Naive thymus-derived CD4-positive, alpha-beta T cell (primary cell): ENCODE measurements around the gene DNM3. TPM values are rescaled to one million over a fixed set of nuclear protein-coding genes. Genes with fewer than 3 reads are reported as not detected.
A peak's percentile ranks its signal among the peaks of the same experiment; 100 is the strongest.

Source experiments
- ATAC-seq: fragments of 150-1000 bp; cut with Tn5 transposase; 2 replicates; pipeline ENCODE4 v1.10.0; 2021; ENCODE audit warnings: mild to moderate bottlenecking, moderate library complexity
- CTCF ChIA-PET: fragments of 350-600 bp; sonication (Branson Sonifier 250); formaldehyde crosslinking; loops from one replicate; lab custom pipeline; 2021; ENCODE audit warnings: antibody characterized with exemption; lab: Charles Lee
- POLR2A ChIA-PET: fragments of 350-600 bp; sonication (Branson Sonifier 250); formaldehyde crosslinking; loops from one replicate; lab custom pipeline; 2021; ENCODE audit warnings: antibody characterized with exemption, inconsistent platforms; lab: Charles Lee
- DNase-seq, 9 donors: peaks; one replicate each; pipeline versions ENCODE4 v3.0.0 to v3.0.0-alpha.2; 2020 to 2022; ENCODE audit warnings: mixed read lengths in 1 of 9
- H3K27ac ChIP-seq: one replicate; pipeline ENCODE4 v1.7.0; 2013; ENCODE audit warnings: mild to moderate bottlenecking, low read depth, low read length, moderate library complexity
- H3K27me3 ChIP-seq, 2 donors: one replicate each; pipeline ENCODE4 v1.7.0; 2013; ENCODE audit warnings: low read length in 2 of 2, mild to moderate bottlenecking in 2 of 2, moderate library complexity in 2 of 2; ENCODE audit not compliant: control insufficient read depth in 2 of 2, insufficient read depth in 2 of 2
- H3K36me3 ChIP-seq, 3 experiments: 1 replicate in 2 of 3; 2 replicates in 1 of 3; pipeline ENCODE4 v1.7.0; 2013; ENCODE audit warnings: low read length in 3 of 3, mild to moderate bottlenecking in 3 of 3, moderate library complexity in 1 of 3; ENCODE audit not compliant: insufficient read depth in 3 of 3, control insufficient read depth in 2 of 3
- H3K4me1 ChIP-seq, 2 donors: one replicate each; pipeline ENCODE4 v1.7.0; 2013; ENCODE audit warnings: low read length in 2 of 2, mild to moderate bottlenecking in 2 of 2, moderate library complexity in 1 of 2; ENCODE audit not compliant: control insufficient read depth in 2 of 2, insufficient read depth in 2 of 2
- H3K4me3 ChIP-seq: 2 replicates; pipeline ENCODE4 v1.7.0; 2013; ENCODE audit warnings: mild to moderate bottlenecking, low read length
- H3K9me3 ChIP-seq, 3 experiments: 1 replicate in 2 of 3; 2 replicates in 1 of 3; pipeline ENCODE4 v1.7.0; 2013; ENCODE audit warnings: low read length in 3 of 3; ENCODE audit not compliant: control insufficient read depth in 2 of 3
- H3K27ac Mint-ChIP-seq, 9 donors: one replicate each; pipeline ENCODE4 v1.8.0; 2020 to 2022; ENCODE audit warnings: mixed read lengths in 9 of 9, mild to moderate bottlenecking in 8 of 9, moderate library complexity in 5 of 9, inconsistent platforms in 2 of 9
- H3K27me3 Mint-ChIP-seq, 5 donors: one replicate each; pipeline ENCODE4 v1.8.0; 2021 to 2022; ENCODE audit warnings: mixed read lengths in 5 of 5, mild to moderate bottlenecking in 1 of 5
- H3K36me3 Mint-ChIP-seq, 5 donors: one replicate each; pipeline ENCODE4 v1.8.0; 2020 to 2022; ENCODE audit warnings: mixed read lengths in 5 of 5, mild to moderate bottlenecking in 3 of 5, inconsistent platforms in 1 of 5
- H3K4me1 Mint-ChIP-seq, 7 donors: one replicate each; pipeline ENCODE4 v1.8.0; 2020 to 2022; ENCODE audit warnings: mixed read lengths in 7 of 7, mild to moderate bottlenecking in 3 of 7, inconsistent platforms in 1 of 7
- H3K4me3 Mint-ChIP-seq, 10 donors: one replicate each; pipeline ENCODE4 v1.8.0; 2020 to 2022; ENCODE audit warnings: mild to moderate bottlenecking in 10 of 10, mixed read lengths in 10 of 10, moderate library complexity in 6 of 10, inconsistent platforms in 2 of 10
- H3K9me3 Mint-ChIP-seq, 11 donors: one replicate each; pipeline ENCODE4 v1.8.0; 2020 to 2022; ENCODE audit warnings: mixed read lengths in 11 of 11, mild to moderate bottlenecking in 4 of 11, inconsistent platforms in 1 of 11, moderate library complexity in 1 of 11
- intact Hi-C, 2 donors: fragments of 100-400 bp; cut with micrococcal nuclease; formaldehyde crosslinking; loops; one replicate each; pipeline ENCODE4 v1.15.1; 2023
- polyA plus RNA-seq, 2 donors: library from polyadenylated mRNA; unstranded; fragments of 300-500 nt; fragmentation: Illumina TruSeq; gene quantifications; one replicate each; pipeline ENCODE4 v1.2.3, GENCODE V29; 2021
- total RNA-seq, 6 experiments: library from RNA in 5 of 6; stranded (reverse) in 5 of 6; gene quantifications; 1 replicate in 5 of 6; 2 replicates in 1 of 6; pipeline ENCODE4 v1.2.3 and lab custom pipeline; 2021 to 2026

Gene DNM3
- total and polyA plus RNA-seq, 7 experiments from 2014 or later, result 1.2 to 2.5 (median 2.0) TPM

- ChIA-PET POLR2A (no interaction called here), CTCF (no interaction called here)
- H3K9me3 Mint-ChIP-seq, result peaks cover 0 to 16% (median 0%) of the 10 kb centered on the region in 11 donors
- DNase-seq (no peak), ATAC-seq (no peak)
- intact Hi-C loops, result no loop called here
- Histone ChIP-seq H3K4me1 (no peaks in the 10 kb centered on the region), H3K27me3 (no peaks in the 10 kb centered on the region), H3K9me3 (no peaks in the 10 kb centered on the region), H3K36me3 (no peaks in the 10 kb centered on the region), H3K27ac (no peak overlapping the region), H3K4me3 (no peak overlapping the region)
- no peaks in the 10 kb centered on the region for H3K27me3 Mint-ChIP-seq
- no peak overlapping the region for H3K4me3 Mint-ChIP-seq
- peaks cover 0 to 22% (median 0%) of the 10 kb centered on the region in 5 donors for H3K36me3 Mint-ChIP-seq
- peaks cover 2 to 22% (median 18%) of the 10 kb centered on the region in 7 donors for H3K4me1 Mint-ChIP-seq
- H3K27ac Mint-ChIP-seq, result no peak overlapping the region
Measured at GRCh38 chr1:172252958-172253357, 411.7 kb downstream of the DNM3 start.

GRCh38 chr1:172254521-172255222, 413.4 kb downstream of the DNM3 start:
- Histone ChIP-seq H3K9me3 (no peaks in the 10 kb centered on the region), H3K27ac (no peak overlapping the region), H3K4me3 (no peak overlapping the region), H3K27me3 (no peaks in the 10 kb centered on the region), H3K4me1 (no peaks in the 10 kb centered on the region), H3K36me3 (no peaks in the 10 kb centered on the region)
- ATAC-seq (no peak), DNase-seq (no peak)
- POLR2A ChIA-PET, result no interaction called here
- intact Hi-C loops, result loop anchor here in 1 of 2 donors (2.0 to 5.0 kb wide), 2 partner anchors 14 to 107 kb away; no protein-coding TSS in a partner anchor
- Mint-ChIP-seq H3K9me3 (peaks cover 0 to 20% (median 6%) of the 10 kb centered on the region in 11 donors), H3K27ac (peak overlapping the region in 4 of 9 donors; percentile 13 to 73 (median 24)), H3K27me3 (no peaks in the 10 kb centered on the region), H3K4me3 (peak overlapping the region in 1 of 10 donors; percentile 30), H3K36me3 (peaks cover 0 to 28% (median 2%) of the 10 kb centered on the region in 5 donors), H3K4me1 (peaks cover 2 to 22% (median 18%) of the 10 kb centered on the region in 7 donors)
- CTCF ChIA-PET, result no interaction called here

DNA sequence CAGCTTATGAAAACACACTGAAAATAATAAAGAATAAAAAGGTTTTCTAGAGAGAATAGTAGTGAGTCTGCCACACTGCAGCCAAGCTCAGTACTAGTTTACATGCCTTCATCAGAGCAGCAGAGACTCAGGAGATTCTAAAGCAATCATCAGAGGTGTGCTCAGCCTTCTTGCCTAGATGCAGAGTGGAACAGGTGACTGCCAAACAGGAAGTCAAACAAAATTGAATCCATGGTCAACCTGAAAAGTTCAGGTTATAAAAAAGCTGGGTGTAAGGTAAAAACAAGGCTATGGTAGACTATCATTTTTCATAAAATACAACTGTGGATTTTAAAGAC, 413.9 kb downstream of the DNM3 start:
- Mint-ChIP-seq H3K9me3 (peaks cover 0 to 25% (median 11%) of the 10 kb centered on the region in 11 donors), H3K27ac (peak overlapping the region in 2 of 9 donors; percentile 13 to 73), H3K4me3 (peak overlapping the region in 1 of 10 donors; percentile 30), H3K4me1 (peaks cover 2 to 22% (median 18%) of the 10 kb centered on the region in 7 donors), H3K27me3 (no peaks in the 10 kb centered on the region), H3K36me3 (peaks cover 0 to 33% (median 7%) of the 10 kb centered on the region in 5 donors)
- DNase-seq (peak in 1 of 9 donors; percentile 6), ATAC-seq (no peak)
- Histone ChIP-seq H3K4me1 (no peaks in the 10 kb centered on the region), H3K36me3 (no peaks in the 10 kb centered on the region), H3K27me3 (no peaks in the 10 kb centered on the region), H3K9me3 (no peaks in the 10 kb centered on the region), H3K4me3 (no peak overlapping the region), H3K27ac (no peak overlapping the region)
- ChIA-PET POLR2A (no interaction called here), CTCF (no interaction called here)
- intact Hi-C loops, result loop anchor here in 1 of 2 donors (2.0 to 5.0 kb wide), 2 partner anchors 14 to 108 kb away; no protein-coding TSS in a partner anchor

DNA sequence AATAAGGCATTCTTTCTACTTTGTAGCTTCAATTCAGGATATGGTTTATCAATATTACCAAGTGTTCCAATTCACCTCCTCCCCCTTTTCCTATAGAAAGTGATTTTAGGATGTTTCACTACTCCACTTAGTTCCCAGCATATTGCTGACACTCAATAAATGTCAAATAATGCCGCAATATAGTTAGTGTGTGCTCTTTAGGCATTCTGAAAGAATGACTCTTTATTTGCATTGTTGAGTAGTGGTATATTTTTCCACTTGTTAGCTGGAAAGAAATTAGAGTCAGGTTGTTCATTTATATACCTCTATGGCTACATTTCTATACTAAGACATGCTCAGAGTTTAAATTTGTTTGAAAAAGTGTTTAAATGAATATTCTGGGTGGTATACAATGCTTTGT, 424.6 kb downstream of the DNM3 start:
- no peak overlapping the region for H3K4me3 Mint-ChIP-seq
- DNase-seq (no peak), ATAC-seq (no peak)
- intact Hi-C loops, result no loop called here
- H3K27me3 Mint-ChIP-seq, result no peaks in the 10 kb centered on the region
- peaks cover 0 to 1% (median 0%) of the 10 kb centered on the region in 3 experiments for H3K9me3 ChIP-seq
- no peak overlapping the region for H3K27ac Mint-ChIP-seq
- no peaks in the 10 kb centered on the region for H3K36me3 ChIP-seq
- ChIA-PET POLR2A (no interaction called here), CTCF (no interaction called here)
- H3K4me3 ChIP-seq, result no peak overlapping the region
- peaks cover 3 to 21% (median 5%) of the 10 kb centered on the region in 5 donors for H3K36me3 Mint-ChIP-seq
- H3K27me3 ChIP-seq, result no peaks in the 10 kb centered on the region
- H3K4me1 Mint-ChIP-seq, result peaks cover 0 to 22% (median 0%) of the 10 kb centered on the region in 7 donors
- no peak overlapping the region for H3K27ac ChIP-seq
- H3K9me3 Mint-ChIP-seq, result peaks cover under 1 to 29% (median 5%) of the 10 kb centered on the region in 11 donors
- H3K4me1 ChIP-seq, result no peaks in the 10 kb centered on the region

GRCh38 chr1:172266528-172267174, 425.4 kb downstream of the DNM3 start:
- ChIA-PET CTCF (no interaction called here), POLR2A (no interaction called here)
- H3K4me1 ChIP-seq, result no peaks in the 10 kb centered on the region
- intact Hi-C loops, result no loop called here
- peaks cover 0 to 28% (median 0%) of the 10 kb centered on the region in 7 donors for H3K4me1 Mint-ChIP-seq
- no peaks in the 10 kb centered on the region for H3K27me3 Mint-ChIP-seq
- no peaks in the 10 kb centered on the region for H3K27me3 ChIP-seq
- H3K4me3 ChIP-seq, result no peak overlapping the region
- H3K27ac Mint-ChIP-seq, result no peak overlapping the region
- no peaks in the 10 kb centered on the region for H3K9me3 ChIP-seq
- H3K36me3 ChIP-seq, result no peaks in the 10 kb centered on the region
- H3K27ac ChIP-seq, result no peak overlapping the region
- peaks cover 0 to 16% (median 0%) of the 10 kb centered on the region in 5 donors for H3K36me3 Mint-ChIP-seq
- H3K9me3 Mint-ChIP-seq, result peaks cover 0 to 22% (median 0%) of the 10 kb centered on the region in 11 donors
- no peak overlapping the region for H3K4me3 Mint-ChIP-seq
- no peak for ATAC-seq
- peak in 1 of 9 donors; percentile 49 for DNase-seq

- Histone ChIP-seq H3K36me3 (no peaks in the 10 kb centered on the region), H3K27me3 (no peaks in the 10 kb centered on the region), H3K4me3 (no peak overlapping the region), H3K27ac (no peak overlapping the region), H3K9me3 (no peaks in the 10 kb centered on the region), H3K4me1 (no peaks in the 10 kb centered on the region)
- Mint-ChIP-seq H3K4me3 (no peak overlapping the region), H3K9me3 (peaks cover 0 to 9% (median 0%) of the 10 kb centered on the region in 11 donors), H3K4me1 (peaks cover 0 to 31% (median 0%) of the 10 kb centered on the region in 7 donors), H3K27ac (peak overlapping the region in 1 of 9 donors; percentile 38), H3K27me3 (no peaks in the 10 kb centered on the region), H3K36me3 (peaks cover 0 to 4% (median 0%) of the 10 kb centered on the region in 5 donors)
- no peak for ATAC-seq
- intact Hi-C loops, result loop anchor here in 1 of 2 donors (2.0 kb wide), 1 partner anchor 13 kb away; no protein-coding TSS in a partner anchor
- CTCF ChIA-PET, result interaction anchor here (0.6 kb wide), 1 partner anchor 72 kb away, joined by 3 read pairs; no protein-coding TSS in a partner anchor
- POLR2A ChIA-PET, result no interaction called here
- no peak for DNase-seq
Measured at GRCh38 chr1:172268237-172268636, 426.9 kb downstream of the DNM3 start.
